HAP-1 (cell line): Measurements from ENCODE around the gene MAB21L4.

Experiments used
- DNase-seq, 2 experiments: peaks; one replicate each; pipeline ENCODE4 v3.0.0-alpha.2; 2016 to 2020; ENCODE audit warnings: low spot score in 2 of 2
- H3K27me3 ChIP-seq: fragments of 250-450 bp; sonication (Bioruptor Pico); 2 replicates; pipeline ENCODE4 v1.5.1; 2020; ENCODE audit warnings: low read depth, mild to moderate bottlenecking, moderate library complexity
- H3K36me3 ChIP-seq: fragments of 250-450 bp; sonication (Bioruptor Pico); replicated peaks from 2 replicates; pipeline ENCODE4 v1.5.1; 2020; ENCODE audit warnings: mild to moderate bottlenecking
- H3K4me1 ChIP-seq: fragments of 250-450 bp; sonication (Bioruptor Pico); 2 replicates; pipeline ENCODE4 v1.5.1; 2020; ENCODE audit warnings: mild to moderate bottlenecking
- H3K4me3 ChIP-seq: fragments of 250-450 bp; sonication (Bioruptor Pico); 2 replicates; pipeline ENCODE4 v1.5.1; 2020; ENCODE audit warnings: mild to moderate bottlenecking, moderate library complexity
- H3K9me3 ChIP-seq: fragments of 250-450 bp; sonication (Bioruptor Pico); 2 replicates; pipeline ENCODE4 v1.5.1; 2020; ENCODE audit warnings: mild to moderate bottlenecking, moderate library complexity
- in situ Hi-C: fragments of 300-500 bp; cut with MboI; formaldehyde crosslinking; loops from 3 replicates; pipeline ENCODE4 v1.14.3; 2020; ENCODE audit warnings: low sequenced_read_pairs, inconsistent platforms, mixed read lengths

MAB21L4 gene

DNA sequence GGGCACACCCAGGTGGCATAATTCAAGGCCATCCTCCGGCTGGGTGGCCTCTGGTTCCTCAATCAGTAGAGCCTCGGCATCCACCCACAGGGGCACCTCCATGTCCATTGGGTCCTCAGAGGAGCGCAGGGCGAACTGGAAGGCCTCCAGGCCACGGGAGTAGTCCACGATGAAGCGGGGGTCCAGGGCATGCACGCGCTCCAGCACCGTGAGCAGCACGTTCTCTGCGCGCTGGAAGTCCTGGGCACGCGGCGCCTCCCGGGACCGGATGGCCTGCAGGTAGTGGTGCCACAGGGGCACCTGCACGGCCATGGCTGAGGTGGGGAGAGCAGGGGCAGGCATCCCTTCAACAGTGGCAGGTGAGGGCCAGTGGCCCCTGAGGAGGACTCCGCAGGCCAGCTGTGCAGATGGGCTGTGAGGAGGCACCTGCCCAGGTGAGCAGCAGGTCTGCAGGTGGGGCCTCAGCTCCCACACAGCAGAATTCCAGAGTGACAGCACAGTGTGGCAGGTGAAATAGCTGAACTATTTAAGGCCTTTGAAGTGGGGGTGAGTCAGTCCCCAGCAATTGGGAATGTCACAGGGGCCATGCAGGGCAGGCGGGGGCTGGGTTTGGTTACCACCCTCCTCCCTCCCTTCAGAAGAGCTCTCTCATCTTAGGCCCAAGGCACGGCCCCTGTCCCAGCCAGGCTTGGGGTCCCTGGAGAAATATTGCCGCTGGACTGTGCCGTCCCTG, at the start of gene MAB21L4:
Gene MAB21L4 (minus strand): TSS at position 501 of the 733 bp plus-strand sequence. CDS start 159 bp downstream, at position 342.
- Histone ChIP-seq H3K36me3 (no peaks in the 10 kb centered on the region), H3K9me3 (no peaks in the 10 kb centered on the region), H3K4me1 (no peaks in the 10 kb centered on the region), H3K27me3 (no peaks in the 10 kb centered on the region), H3K4me3 (no peak within 1 kb of the TSS)
- DNase-seq: no peak
- in situ Hi-C loops: no loop called here

DNA sequence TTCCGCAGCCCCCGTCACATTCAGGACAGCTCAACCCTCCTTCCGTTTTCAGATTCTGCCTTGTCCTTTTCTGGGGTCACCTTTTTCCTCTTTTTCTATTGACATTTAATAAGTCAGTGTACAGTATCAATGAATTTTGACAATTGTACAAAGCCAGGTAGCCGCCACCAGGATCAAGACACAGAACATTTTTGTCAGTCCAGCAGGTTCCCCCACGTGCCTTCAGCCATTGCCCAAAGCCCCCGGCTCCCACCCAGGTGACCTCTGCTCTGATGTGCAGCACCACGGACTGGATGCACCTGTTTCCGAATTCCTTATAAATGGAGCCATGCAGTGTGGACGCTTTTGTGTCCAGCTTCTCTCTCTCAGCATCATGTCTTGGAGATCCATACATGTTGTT, 40.1 kb upstream of the MAB21L4 start:
- in situ Hi-C loops: no loop called here
- Histone ChIP-seq H3K9me3 (no peaks in the 10 kb centered on the region), H3K4me3 (no peak overlapping the region), H3K36me3 (no peaks in the 10 kb centered on the region), H3K4me1 (no peaks in the 10 kb centered on the region), H3K27me3 (peaks cover 10% of the 10 kb centered on the region)
- no peak for DNase-seq

- Histone ChIP-seq H3K4me3 (no peak overlapping the region), H3K36me3 (no peaks in the 10 kb centered on the region), H3K27me3 (peaks cover 11% of the 10 kb centered on the region), H3K4me1 (no peaks in the 10 kb centered on the region), H3K9me3 (no peaks in the 10 kb centered on the region)
- in situ Hi-C loops: no loop called here
- DNase-seq: peak in 1 of 2 experiments; percentile 5
Observed at GRCh38 chr2:240935103-240935876, 39.3 kb upstream of the MAB21L4 start.

DNA sequence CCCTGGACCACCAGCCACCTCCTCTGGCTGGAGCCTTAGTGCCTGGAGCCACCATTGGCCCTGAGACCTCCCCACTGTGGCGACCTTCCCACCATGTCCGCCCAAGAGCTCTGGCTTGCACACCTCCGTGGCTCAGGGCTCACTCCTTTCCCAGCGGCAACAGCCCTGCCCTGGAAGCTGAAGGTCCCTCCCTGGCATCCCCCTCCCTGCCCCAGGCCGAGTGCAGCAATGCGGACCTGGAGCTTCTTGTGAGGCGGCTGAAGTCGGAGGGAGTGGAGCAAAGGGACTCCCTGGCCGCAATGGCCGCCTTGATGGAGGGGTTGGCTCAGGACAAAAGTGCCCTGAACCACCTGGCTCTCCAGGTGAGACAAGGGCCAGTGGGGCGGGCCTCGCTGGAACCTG, 38.7 kb upstream of the MAB21L4 start:
- Histone ChIP-seq H3K27me3 (peaks cover 8% of the 10 kb centered on the region), H3K36me3 (no peaks in the 10 kb centered on the region), H3K9me3 (no peaks in the 10 kb centered on the region), H3K4me1 (no peaks in the 10 kb centered on the region), H3K4me3 (no peak overlapping the region)
- DNase-seq: peak in 1 of 2 experiments; percentile 5
- in situ Hi-C loops: no loop called here

DNA sequence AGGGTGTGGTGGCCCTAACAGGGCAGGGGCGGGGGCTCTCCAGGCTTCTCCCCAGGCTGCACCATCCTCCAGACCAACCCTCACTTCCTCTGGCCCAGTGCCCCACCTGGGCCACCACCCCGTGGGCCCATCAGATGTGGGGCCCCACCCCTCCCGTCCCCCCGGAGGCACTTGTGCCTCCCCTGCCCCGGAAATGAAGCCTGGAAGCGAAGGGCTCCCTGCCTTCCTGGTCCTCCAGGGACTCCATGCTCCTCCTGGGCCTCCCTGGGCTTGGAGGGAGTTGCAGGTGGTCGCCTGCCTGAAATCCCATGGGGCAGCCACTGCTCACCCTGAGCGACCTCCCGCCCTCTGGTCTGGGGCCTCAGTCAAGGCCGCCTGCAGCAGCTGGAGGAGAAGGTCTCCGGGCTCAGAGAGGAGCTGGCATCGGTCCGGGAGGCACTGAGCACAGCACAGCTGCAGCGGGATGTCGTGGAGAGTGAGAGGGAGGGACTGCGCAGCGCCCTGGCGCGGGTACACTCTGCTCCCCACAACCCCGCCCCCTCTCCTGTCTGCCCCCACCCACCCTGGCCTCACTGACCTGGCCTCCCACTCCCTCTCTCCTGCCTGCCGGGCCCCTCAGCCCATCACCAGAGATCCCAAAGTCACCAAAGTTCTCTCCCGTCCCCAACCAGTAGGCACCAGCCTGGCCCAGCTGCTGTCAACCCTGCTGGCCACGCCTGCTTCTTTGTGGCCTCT, 38.2 kb upstream of the MAB21L4 start:
- H3K9me3 ChIP-seq: no peaks in the 10 kb centered on the region
- in situ Hi-C loops: no loop called here
- no peaks in the 10 kb centered on the region for H3K4me1 ChIP-seq
- peaks cover 8% of the 10 kb centered on the region for H3K27me3 ChIP-seq
- DNase-seq: peak in 1 of 2 experiments; percentile 6
- no peaks in the 10 kb centered on the region for H3K36me3 ChIP-seq
- no peak overlapping the region for H3K4me3 ChIP-seq

- peaks cover 5% of the 10 kb centered on the region; the same call in 1 of the 2 replicates for H3K27me3 ChIP-seq
Observed at GRCh38 chr2:240933048-240933965, 37.4 kb upstream of the MAB21L4 start.

GRCh38 chr2:240932724-240933047, 36.7 kb upstream of the MAB21L4 start:
- H3K4me1 ChIP-seq: no peaks in the 10 kb centered on the region
- peaks cover 5% of the 10 kb centered on the region; the same call in 1 of the 2 replicates for H3K27me3 ChIP-seq
- H3K9me3 ChIP-seq: no peaks in the 10 kb centered on the region
- no peak overlapping the region for H3K4me3 ChIP-seq
- DNase-seq: peak in 1 of 2 experiments; percentile 3
- in situ Hi-C loops: no loop called here
- no peaks in the 10 kb centered on the region for H3K36me3 ChIP-seq

More at GRCh38 chr2:240933048-240933965, 37.4 kb upstream of the MAB21L4 start:
- H3K4me1 ChIP-seq: no peaks in the 10 kb centered on the region
- H3K36me3 ChIP-seq: no peaks in the 10 kb centered on the region
- no peaks in the 10 kb centered on the region for H3K9me3 ChIP-seq
- DNase-seq: peak in 1 of 2 experiments; percentile 6
- in situ Hi-C loops: no loop called here
- no peak overlapping the region for H3K4me3 ChIP-seq

GRCh38 chr2:240932001-240932723, 36.2 kb upstream of the MAB21L4 start:
- in situ Hi-C loops: no loop called here
- Histone ChIP-seq H3K9me3 (no peaks in the 10 kb centered on the region), H3K4me1 (no peaks in the 10 kb centered on the region), H3K36me3 (no peaks in the 10 kb centered on the region), H3K27me3 (peaks cover 5% of the 10 kb centered on the region; the same call in 1 of the 2 replicates), H3K4me3 (no peak overlapping the region)
- DNase-seq: peak in 1 of 2 experiments; percentile 4

GRCh38 chr2:240931319-240931949, 35.5 kb upstream of the MAB21L4 start:
- Histone ChIP-seq H3K9me3 (no peaks in the 10 kb centered on the region), H3K27me3 (peaks cover 5% of the 10 kb centered on the region; the same call in 1 of the 2 replicates), H3K4me3 (no peak overlapping the region), H3K36me3 (no peaks in the 10 kb centered on the region), H3K4me1 (no peaks in the 10 kb centered on the region)
- in situ Hi-C loops: no loop called here
- DNase-seq: peak in 1 of 2 experiments; percentile 3

DNA sequence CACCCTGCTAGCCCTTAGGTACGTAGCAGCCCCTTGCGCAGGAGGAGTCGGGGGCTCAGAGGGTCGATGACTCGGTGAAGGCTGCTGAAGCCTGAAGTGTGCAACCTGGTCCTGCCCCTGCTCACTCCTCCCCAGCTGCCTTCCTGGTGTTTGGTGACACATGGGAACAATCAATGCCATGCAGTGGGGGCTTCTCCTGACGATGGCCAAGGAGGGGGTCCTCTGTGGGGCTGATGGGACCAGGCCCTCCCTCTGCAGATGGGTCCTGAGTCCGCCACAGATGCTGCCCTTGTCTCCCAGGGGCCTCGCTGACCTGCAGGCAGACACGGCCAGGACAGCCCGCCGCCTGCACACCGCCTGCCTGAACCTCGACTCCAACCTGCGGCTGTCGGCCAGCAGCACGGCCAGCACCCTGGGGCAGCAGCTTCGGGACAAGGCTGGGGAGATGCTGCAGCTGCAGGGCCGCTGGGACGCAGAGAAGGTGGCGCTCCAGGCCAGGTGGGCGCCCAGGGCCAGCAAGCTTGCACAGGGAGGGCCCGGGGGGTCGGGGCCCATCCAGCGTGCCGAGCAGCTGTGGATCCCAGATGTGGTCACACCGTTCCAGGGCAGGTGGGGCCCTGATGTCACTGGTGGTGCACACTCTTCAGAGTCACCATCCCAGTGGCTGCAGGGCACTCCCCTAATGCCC, 34.8 kb upstream of the MAB21L4 start:
- H3K27me3 ChIP-seq: peaks cover 5% of the 10 kb centered on the region; the same call in 1 of the 2 replicates
- H3K4me3 ChIP-seq: no peak overlapping the region
- H3K4me1 ChIP-seq: no peaks in the 10 kb centered on the region
- no peaks in the 10 kb centered on the region for H3K36me3 ChIP-seq
- no peaks in the 10 kb centered on the region for H3K9me3 ChIP-seq
- in situ Hi-C loops: no loop called here
- DNase-seq: peak in 1 of 2 experiments; percentile 3

- peak in 1 of 2 experiments; percentile 5 for DNase-seq
- in situ Hi-C loops: no loop called here
- no peak overlapping the region for H3K4me3 ChIP-seq
- H3K9me3 ChIP-seq: no peaks in the 10 kb centered on the region
- peaks cover 5% of the 10 kb centered on the region; the same call in 1 of the 2 replicates for H3K27me3 ChIP-seq
- H3K36me3 ChIP-seq: no peaks in the 10 kb centered on the region
- H3K4me1 ChIP-seq: no peaks in the 10 kb centered on the region
Observed at GRCh38 chr2:240930096-240930630, 34.2 kb upstream of the MAB21L4 start.
